NCI-H128 (cell line): ENCODE data around the gene OR2K2.
"Not testable (repeated sequence)": the region's sequence is repeated elsewhere in the genome, so short reads cannot be mapped to it uniquely, and the experiment has no call there.

Experiments used
- DNase-seq: peaks from one replicate; lab custom pipeline; 2025; ENCODE audit not compliant: unreplicated experiment; lab: John Stamatoyannopoulos, UW

OR2K2 gene

DNA sequence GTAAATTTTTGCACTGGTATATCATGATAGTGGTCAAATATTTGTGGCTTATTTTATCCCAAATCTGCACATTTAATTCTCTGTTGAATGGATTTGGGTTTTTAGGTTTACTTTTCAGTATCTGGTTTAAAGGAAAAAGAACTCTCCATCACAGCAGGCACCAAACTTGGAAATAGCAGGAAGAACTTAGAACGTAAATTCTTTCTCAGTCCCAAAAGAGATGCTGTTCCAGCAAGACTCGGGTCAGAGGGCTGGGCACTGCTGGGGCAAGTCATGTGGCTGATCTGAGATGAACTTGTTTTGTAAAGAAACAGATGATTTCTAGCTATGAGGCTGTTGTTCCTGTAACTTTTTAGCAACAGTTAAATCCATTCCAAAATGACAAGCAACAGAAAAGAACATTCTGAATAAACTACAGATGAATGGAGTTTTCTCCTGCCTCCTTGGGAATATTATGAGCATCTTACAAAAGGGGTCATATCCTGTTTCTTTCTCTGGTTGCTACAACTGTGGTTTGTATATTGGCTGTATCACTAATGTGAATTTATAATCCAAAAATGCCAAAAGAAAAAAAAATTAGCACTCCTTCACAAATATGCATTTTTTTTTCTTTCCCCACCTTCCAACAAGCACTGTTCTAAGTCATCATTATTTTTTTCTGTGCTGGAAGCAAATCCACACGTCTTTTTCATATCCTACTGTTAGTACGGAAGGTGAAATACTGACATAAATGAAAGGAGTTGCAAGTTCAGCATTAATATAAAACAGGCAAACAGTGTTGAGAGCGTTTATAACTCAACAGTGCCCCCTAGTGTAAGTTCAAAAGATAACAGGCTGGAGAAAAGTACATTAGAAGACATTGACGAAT lies 31.1 kb downstream of the OR2K2 start:
- peak; percentile 22 for DNase-seq

DNA sequence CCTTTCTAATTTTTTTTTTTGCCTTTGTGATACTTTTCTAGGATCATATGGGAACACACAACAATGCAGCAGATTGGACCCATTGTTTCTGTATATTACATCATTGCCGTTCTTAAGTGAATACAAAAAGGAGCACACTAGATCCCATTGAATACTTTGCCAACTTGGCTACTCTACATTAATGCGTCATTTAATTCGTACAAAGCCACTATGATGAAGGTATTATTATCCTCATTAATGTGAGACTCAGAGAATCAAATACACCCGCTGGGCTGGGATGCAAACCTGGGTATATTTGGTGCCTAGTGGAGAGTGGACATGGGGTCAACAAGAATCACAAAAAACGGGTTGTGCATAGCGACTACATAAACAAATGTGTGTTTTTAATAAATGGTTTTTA lies 31.9 kb downstream of the OR2K2 start:
- DNase-seq = no peak

DNA sequence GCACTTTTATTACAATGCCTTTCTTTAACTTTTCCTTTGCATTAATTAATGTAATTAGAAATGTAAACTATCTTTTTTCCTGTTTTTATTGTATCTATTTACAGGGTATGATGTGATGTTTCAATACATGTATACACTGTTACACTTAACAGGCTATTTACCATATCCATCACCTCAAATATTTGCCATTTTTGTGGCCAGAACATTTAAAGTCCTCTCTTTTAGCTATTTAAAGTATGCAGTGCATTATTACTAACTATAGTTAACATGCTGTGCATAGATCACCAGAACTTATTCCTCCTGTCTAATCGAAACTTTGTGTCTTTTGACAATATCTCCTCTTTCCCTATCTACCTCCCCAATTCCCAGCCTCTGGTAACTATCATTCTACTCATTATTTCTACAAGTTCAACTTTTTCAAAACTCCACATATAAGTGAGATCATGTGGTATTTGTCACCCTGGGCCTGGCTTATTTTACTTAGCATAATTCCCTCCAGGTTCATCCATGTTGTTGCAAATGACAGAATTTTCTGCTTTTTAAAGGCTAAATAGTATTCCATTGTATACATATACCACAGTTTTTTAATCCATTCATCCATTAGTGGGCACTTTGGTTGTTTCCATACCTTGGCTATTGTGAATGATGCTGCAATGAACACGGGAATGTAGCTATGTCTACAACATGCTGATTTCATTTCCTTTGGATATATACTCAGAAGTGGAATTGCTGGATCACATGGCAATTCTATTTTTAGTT lies 32.8 kb downstream of the OR2K2 start:
- no peak for DNase-seq

DNA sequence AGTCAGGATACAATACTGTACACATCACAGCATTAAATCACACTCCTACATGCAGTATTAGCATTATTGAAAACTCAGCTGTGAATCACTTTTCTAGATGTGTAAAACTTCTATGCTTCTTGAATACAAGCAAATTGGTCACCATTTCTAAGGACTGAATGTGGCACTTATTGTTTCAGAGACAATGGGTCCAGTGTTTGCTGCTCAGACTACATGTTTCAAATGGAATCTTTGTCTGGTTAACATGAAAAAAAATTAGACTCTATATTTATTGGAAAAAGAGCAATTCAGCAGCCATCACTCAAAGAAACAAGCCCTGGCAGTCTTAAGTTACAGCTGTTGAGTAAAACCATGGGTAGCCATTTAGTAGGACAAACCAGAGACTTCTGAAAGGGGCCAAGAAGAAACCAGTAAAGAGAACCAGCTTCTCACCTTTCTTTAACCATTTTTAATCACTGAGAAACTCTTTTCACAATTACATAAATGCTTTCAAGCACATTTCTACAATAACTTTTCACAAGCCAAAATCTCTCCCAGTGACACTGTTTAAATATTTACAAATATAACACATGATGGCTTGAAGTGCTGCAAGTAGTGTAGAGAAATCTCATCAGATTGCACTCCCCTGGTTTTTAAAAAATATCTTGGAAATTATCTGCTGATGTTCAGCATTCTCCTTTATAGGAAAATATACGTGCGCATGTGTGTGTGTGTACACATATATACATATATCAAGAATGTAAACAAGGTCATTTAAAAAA lies 35.2 kb downstream of the OR2K2 start:
- no peak for DNase-seq

DNA sequence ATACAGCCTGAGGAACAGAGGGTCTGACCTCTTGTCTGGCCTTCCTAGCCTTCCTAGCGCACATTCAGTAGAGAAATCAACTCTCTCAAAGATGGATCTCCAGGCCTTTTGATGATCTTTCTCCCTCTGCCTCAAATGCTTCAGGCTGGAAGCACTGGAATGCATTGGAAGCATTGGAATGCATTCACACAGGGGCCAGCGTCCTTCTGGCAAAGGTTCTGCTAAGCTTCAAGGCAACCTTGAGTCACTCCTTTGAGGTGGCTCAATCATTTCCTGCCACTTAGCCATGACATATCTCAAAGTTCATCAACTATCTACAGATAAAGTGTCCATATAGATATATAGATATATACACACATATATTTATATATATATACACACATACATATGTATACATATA lies 42.9 kb downstream of the OR2K2 start:
- DNase-seq = no peak

DNA sequence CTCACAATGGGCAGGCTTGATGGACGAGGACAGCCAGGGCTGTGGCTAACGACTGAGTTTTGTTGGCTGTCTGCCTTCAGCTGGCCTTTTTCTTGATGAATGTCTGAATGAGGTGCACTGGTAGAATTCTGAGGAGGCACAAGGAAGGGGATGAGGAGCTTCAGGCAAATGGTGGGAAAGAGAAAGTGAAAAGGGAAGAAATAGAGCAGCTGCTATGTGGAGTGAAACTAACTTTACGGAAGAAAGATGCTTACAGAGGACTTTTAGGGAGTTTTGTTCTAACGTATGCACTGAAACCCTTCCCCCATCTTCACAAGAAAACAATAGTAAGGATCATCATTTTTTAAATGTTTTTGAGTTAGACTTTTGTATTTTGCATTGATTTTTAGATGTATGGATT lies 45.3 kb downstream of the OR2K2 start:
- no peak for DNase-seq

DNA sequence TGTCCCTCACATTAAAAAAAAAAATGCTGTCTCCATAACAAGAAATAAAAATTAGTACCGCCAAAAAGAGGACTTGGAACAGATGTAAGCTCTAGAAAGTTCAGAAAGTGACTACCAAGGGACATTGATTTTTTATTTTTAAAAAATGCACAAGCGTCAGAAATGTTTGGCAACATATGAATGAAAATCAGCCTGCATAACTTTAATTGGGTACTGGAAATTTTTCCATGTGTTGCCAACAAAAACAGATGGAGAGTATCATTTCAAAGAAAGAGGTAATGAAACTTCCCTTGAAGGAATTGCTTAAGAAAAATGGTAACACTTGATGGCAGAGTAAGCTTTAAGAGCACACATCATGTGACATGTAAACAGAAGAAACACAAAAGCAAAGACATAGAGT lies 47.2 kb downstream of the OR2K2 start:
- no peak for DNase-seq

DNA sequence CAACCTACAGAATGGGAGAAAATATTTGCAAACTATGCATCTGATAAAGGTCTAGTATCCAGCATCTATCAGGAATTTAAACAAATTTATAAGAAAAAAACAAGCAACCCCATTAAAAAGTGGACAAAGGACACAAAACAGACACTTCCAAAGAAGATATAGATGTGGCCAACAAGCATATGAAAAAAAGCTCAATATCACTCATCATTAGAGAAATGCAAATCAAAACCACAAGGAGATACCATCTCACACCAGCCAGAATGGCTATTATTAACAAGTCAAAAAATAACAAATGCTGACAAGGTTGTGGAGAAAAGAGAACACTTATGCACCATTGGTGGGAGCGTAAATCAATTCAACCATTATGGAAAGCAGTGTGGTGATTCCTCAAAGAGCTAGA lies 49.2 kb downstream of the OR2K2 start:
- DNase-seq = not testable (repeated sequence)
